Measurements from ENCODE around the gene C13orf46. TPM values are rescaled to one million over a fixed set of nuclear protein-coding genes. Genes with fewer than 3 reads are reported as not detected.
A peak's percentile ranks its signal among the peaks of the same experiment; 100 is the strongest.
"Not testable (repeated sequence)": the region's sequence is repeated elsewhere in the genome, so short reads cannot be mapped to it uniquely, and the experiment has no call there.

C13orf46 gene
- total RNA-seq, 1 experiment from 2014 or later = 0.12 TPM

GRCh38 chr13:113923376-113924063 lies 50.4 kb downstream of the C13orf46 start:
- no peak for DNase-seq (ENCODE audit: low spot score)

GRCh38 chr13:113922412-113923118 lies 51.3 kb downstream of the C13orf46 start:
- no peak for DNase-seq (ENCODE audit: low spot score)

- no peak for DNase-seq (ENCODE audit: low spot score)
Measured at GRCh38 chr13:113921763-113922162, 52.1 kb downstream of the C13orf46 start.

GRCh38 chr13:113920606-113921286 lies 53.1 kb downstream of the C13orf46 start:
- no peak for DNase-seq (ENCODE audit: low spot score)

- no peak for DNase-seq (ENCODE audit: low spot score)
Measured at GRCh38 chr13:113919761-113920559, 53.9 kb downstream of the C13orf46 start.

GRCh38 chr13:113918981-113919701 lies 54.7 kb downstream of the C13orf46 start:
- DNase-seq (ENCODE audit: low spot score) = no peak

- DNase-seq (ENCODE audit: low spot score) = no peak
Measured at GRCh38 chr13:113918580-113918979, 55.3 kb downstream of the C13orf46 start.

GRCh38 chr13:113917594-113918371 lies 56.1 kb downstream of the C13orf46 start:
- no peak for DNase-seq (ENCODE audit: low spot score)

- DNase-seq (ENCODE audit: low spot score) = no peak
Measured at GRCh38 chr13:113917096-113917495, 56.8 kb downstream of the C13orf46 start.

- DNase-seq (ENCODE audit: low spot score) = no peak
Measured at GRCh38 chr13:113916330-113916815, 57.5 kb downstream of the C13orf46 start.

GRCh38 chr13:113915786-113916329 lies 58.0 kb downstream of the C13orf46 start:
- no peak for DNase-seq (ENCODE audit: low spot score)

GRCh38 chr13:113915012-113915763 lies 58.7 kb downstream of the C13orf46 start:
- DNase-seq (ENCODE audit: low spot score) = no peak

GRCh38 chr13:113914333-113915011 lies 59.4 kb downstream of the C13orf46 start:
- DNase-seq (ENCODE audit: low spot score) = no peak

- DNase-seq (ENCODE audit: low spot score) = not testable (repeated sequence)
Measured at GRCh38 chr13:113913838-113914237, 60.0 kb downstream of the C13orf46 start.

GRCh38 chr13:113913408-113913807 lies 60.5 kb downstream of the C13orf46 start:
- DNase-seq (ENCODE audit: low spot score) = not testable (repeated sequence)

GRCh38 chr13:113912596-113912995 lies 61.3 kb downstream of the C13orf46 start:
- DNase-seq (ENCODE audit: low spot score) = no peak

- peak; percentile 78 for DNase-seq (ENCODE audit: low spot score)
Measured at GRCh38 chr13:113907635-113908617, 66.0 kb downstream of the C13orf46 start.
